ENCODE results near the gene TAMALIN.

The TAMALIN gene

DNA sequence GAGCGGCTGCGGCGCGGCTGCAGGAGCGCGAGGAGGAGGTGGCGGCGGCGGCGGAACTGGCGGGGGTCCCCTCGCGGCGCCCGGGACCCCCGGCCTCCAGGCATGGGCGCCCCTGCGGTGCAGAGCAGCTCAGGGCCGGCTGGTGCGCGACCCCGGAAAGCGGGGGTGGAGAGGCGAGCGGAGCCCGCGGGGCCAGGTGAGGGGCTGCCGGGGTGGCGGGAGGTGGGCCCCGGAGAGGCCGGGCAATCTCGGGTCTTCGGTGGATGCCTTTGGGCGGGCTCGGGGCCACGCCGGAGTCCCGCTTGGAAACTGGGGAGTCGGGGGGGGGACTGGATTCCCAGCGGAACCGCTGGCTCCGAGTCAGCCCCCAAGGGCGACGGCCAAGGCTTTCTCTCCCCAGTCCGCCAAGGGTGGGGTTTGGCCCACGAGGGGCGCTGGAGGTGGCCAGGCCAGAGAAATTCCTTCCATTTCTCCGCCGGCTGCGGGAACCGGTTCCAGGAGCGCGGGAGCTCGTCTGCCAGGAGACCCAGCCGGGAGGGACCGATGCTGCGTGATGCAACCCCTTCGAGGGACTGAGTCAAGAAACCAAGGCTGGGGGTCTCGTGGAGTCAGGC, 30.6 kb downstream of the TAMALIN start:
- peak; percentile 87 for DNase-seq (ENCODE audit: low spot score)

DNA sequence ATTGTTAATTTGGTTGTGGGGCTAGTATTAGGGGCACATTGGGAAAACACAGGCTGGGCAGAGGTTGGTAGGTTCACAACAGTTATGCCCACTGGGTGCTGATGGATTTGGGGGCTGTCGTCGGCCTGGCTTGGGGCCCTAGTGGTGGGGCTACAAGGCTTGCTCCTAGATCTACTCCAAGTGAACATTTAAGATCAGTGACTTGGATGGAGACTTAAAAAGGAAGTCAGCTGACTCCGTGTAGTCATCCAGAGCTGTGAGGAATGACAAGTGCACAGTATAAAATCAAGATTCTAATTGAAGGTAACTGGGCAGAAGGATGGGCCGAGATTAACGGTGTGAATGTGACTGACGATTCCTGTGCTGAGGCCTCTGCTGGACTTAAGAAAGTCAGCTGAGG, 31.7 kb downstream of the TAMALIN start:
- DNase-seq (ENCODE audit: low spot score) = no peak

DNA sequence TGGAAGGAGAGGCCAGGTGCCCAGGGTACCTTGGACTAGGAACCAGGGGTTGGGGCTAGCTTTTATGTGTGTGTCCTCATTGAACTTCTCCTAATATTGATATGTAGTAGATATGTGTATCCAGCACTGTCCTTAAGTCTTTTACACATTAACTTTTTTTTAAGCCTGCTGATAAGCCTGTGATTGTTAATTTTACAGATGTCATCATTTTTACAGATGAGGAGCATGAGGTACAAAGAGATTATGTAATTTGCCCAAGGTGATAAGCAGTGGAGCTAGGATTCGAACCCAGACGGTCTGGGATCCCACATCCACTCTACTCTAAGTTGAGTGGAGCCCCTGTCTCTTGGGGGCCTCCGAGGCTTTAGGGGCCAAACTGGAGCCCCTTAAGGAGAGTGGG, 34.3 kb downstream of the TAMALIN start:
- DNase-seq (ENCODE audit: low spot score) = no peak

DNA sequence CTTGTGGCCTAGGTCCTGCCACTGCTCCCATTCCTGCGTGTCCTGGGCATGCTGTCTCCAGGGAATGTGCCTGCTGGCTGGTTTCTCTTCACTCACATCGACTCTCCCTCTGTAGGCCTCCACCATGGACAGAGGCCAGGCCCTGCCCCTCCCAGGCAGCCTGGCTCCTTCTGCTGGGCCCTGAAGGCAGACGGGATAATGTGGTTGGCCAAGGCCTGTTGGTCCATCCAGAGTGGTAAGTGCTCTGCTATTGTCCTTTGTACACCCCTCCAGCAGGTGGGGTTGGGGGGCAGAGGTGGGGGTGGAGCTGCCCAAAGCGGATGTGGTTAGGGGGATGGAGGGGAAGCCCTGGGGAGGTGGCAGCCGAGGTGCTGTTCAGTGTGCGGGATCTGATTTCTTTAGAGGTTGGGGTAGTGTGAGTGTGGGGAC, 35.0 kb downstream of the TAMALIN start:
- no peak for DNase-seq (ENCODE audit: low spot score)

DNA sequence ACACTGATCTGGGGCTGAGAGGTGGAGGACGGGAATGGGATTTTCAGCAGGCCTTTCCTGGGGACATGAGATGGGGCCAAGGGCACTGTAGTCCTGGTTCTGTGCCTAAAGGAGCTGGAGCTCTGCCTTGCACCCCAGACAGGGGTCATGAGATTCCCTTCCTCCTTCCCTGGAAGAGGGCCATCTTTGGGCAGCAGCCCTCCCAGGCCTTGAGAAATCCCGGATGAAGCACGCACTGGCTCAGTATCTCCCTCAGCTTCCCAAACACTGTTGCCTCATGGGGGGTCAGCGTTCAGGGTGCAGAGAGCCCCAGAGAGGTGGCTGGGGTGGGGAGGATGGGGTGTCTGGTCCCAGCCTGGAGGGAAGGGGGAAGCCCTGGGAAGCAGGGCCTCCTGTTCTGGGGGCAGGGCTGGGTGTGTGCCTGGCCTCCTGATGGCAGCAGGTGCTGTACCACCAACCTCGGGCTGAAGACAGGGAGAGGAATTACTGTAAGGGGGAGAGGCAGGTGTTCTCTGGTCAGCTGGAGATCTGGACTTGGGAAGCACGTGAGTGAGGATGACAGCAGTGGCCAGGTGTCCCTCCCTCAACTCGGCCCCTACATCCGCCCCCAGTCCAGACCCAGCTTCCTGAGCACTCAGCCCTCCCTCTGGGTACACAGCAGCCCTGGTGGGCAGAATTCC, 36.1 kb downstream of the TAMALIN start:
- no peak for DNase-seq (ENCODE audit: low spot score)

DNA sequence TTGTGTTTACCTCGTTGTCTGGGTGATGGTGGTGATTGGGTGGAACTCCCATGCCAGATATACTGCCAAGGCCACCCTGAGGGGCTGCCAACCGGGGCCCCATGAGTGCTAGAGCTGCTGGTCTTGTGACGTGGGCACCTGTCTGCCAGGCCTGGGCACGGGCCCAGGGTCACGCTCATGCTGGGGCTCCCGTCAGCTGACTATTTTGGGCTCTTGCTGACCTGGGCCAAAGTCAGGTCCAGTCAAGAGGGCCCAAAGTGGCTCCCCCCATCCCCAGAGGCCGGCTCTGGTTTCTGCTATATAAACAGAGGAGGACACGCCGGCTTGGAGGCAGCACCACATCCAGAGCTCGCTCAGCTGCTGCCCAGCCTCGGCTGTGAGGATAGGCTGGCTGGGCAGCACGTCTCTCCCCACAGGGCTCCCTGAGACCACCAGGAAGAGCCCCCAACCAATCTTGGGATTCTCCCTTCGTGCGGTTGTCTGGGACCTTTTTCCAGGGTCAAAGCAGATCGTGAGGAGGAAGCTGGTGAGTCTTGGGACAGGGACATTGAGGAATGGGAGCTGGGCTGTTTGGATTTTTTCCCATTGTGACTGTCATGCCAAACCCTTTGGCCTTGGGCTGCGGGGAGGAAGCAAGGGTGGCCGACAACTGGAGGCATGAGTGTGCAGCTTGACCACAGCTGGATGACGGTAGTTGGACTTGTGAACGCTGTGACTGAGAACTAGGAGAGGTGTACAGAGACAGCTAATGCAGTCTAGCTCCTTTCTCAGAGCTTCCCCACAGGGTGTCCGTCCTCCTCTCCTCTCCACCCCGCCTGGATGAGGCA, 36.9 kb downstream of the TAMALIN start:
- no peak for DNase-seq (ENCODE audit: low spot score)

DNA sequence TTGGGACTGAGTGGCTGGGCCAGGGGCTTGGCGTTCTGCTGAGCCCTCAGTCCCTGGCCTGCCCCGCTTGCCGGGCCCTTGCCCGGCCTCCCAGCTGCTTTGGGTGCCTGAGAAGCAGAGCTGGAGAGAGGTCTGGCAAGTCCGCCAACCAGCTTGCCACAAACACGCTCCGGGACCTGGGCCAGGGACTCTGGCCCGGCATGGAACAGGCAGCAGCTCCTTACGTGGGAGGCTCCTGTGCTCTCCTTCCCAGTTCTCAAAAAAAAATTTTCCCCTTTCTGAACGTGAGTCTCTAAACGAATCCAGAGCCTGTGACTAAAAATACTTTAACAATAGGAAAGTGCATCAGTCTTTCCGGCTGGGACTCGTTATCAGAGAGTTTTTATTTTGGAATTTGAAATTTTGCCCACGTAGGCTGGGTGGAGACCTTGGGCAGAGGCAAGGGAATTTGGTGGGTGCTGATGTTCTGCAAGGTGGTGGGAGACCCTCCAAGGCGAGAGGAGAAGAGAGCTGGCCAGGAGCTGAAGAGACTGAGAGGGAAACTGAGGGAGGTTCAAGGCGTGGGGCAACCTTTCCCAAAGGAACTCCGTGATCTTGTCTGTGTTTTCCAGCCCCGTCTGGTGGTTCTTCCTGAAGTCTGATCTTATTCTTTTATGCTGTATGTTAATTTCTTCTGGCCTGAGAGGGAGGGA, 37.7 kb downstream of the TAMALIN start:
- no peak for DNase-seq (ENCODE audit: low spot score)

DNA sequence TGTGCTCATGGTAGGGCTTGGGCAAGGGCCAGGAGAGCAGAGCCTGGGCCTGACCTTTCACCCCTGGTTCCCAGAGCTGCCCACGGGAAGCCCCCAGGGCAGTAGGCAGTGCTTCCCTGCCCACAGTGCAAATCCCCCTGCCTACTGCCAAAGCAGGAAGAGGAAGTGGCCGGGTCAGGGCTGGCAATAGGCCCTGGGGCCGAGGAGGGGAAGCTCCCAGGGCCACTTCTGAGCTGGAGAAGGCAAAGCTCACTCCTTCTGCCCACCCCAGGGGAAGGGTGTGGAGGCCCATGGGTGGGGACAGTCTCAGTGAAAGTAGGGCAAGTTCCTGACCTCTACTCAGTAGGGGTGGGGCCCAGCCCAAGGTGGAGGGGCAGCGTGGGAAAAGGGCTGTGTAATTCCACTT, 39.1 kb downstream of the TAMALIN start:
- DNase-seq (ENCODE audit: low spot score) = no peak

DNA sequence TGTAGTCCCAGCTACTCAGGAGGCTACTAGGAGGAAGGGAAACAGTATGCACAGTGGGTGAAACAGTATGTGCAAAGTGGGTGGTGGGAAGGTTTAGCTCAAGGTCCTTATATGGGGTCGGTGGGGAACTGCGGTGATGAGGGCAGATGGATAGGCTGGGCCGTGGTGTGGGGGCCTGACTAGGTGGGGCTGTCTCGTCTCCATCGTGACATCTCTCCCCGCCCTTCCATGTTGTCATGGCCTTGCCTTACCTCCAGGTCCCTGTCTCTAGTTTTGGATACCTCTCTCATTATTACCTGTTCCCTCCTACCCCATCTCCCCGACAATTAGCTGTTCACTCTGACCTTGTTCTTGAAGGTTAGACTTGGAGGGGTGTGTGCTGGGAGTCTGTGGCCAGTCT, 40.1 kb downstream of the TAMALIN start:
- DNase-seq (ENCODE audit: low spot score) = no peak

DNA sequence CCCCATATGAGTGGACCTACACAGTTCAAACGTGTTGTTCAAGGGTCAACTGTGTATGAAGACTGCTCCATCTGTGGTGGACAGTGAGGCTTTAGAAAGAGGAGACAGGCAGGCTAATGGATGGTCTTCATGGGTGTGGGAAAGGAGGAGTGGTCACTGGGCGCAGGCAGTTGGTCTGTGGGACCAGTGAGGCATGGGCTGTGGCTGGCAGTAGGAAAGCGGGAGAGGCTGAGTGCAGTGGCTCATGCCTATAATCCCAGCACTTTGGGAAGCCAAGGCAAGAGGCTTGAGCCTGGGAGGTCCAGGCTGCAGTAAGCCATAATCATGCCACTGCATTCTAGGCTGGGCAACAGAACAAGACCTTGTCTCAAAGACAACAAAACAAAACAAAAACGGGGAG, 42.5 kb downstream of the TAMALIN start:
- DNase-seq (ENCODE audit: low spot score) = no peak

DNA sequence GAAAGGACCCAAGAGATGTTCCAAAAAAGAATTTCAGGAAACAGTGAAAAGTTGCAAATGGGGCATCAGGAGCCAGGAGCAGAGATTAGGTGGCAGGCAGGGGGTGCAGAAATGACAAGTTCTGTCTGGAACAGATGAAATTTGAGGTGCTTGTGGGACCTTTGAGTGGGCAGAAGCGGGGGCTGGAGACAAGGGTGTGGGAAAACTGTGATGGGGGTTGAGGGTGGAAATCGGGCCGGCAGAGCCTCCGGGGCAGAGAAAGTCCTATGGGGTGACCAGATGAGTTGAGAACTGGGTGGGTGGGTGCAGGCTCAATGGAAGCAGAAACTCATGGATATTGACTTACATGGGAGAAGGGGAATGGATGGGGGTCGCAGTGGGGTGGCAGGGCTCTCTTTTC, 42.9 kb downstream of the TAMALIN start:
- no peak for DNase-seq (ENCODE audit: low spot score)

DNA sequence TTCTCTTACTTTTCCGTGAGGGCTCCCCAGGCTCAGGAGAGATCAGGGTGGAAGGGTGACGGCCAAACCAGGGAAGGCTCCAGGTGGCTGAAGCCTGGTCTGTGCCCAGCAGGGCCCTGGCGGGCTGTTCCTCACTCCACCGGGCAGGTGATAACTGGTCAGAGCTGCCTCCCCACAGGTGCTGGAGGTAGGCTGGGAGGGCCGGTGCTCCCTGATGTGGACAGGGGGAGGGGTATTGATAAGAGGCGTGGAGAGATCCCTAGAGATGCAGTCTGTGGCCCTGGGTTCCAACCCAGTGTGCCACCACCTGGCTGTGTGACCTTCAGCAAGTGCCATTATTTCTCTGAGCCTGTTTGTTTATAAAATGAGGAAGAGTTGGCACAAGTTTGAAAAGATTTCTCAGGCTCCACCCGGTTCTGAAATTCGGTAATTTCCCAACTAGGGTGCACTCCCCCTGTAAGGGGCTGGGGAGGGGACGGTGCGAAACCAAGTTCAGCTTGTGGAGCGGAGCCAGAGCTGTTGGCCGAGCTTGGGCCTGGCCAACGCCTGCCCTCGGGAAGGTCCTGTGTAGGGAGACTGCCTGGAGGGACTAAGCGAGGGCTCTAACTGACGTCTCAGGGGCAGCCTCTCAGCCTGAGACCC, 43.5 kb downstream of the TAMALIN start:
- peak; percentile 50 for DNase-seq (ENCODE audit: low spot score)

DNA sequence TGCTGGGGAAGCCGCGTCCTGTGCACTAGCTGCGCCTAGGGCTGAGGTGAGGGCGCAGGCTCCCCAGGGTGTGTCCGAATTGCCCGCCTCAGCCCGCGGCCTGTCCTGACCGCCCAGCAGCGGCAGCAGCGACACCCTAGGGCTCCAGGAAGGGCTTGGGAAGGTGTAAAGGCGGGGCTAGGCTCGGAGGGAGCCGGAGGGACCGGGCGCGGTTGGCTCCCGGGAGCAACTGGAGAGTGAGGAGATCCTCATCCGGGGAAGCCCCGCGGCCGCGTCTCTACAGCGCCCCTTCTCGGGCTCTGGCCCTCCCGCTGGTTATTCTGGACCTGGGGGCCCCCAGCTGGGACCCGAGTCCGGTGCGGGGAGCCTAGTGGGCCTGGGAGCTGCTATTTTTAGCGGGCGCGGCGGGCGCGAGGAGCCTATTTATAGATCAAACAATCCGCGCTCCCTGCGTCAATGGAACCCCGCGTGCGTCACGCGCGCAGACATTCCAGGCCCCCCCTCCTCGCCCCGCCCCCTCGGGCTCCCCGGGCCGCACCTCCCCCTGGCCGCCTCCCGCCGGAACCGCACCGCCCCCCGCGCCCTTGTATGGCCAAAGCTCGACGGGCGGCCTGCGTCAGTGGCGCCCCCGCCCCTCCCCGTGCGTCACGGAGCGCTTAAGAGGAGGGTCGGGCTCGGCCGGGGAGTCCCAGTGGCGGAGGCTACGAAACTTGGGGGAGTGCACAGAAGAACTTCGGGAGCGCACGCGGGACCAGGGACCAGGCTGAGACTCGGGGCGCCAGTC, 44.2 kb downstream of the TAMALIN start, which contains the start of gene NR4A1:
Gene NR4A1 (plus strand): TSS at position 685 of the 784 bp plus-strand sequence. CDS start 2,887 bp downstream, outside the sequence.
- DNase-seq (ENCODE audit: low spot score) = peak; percentile 96

DNA sequence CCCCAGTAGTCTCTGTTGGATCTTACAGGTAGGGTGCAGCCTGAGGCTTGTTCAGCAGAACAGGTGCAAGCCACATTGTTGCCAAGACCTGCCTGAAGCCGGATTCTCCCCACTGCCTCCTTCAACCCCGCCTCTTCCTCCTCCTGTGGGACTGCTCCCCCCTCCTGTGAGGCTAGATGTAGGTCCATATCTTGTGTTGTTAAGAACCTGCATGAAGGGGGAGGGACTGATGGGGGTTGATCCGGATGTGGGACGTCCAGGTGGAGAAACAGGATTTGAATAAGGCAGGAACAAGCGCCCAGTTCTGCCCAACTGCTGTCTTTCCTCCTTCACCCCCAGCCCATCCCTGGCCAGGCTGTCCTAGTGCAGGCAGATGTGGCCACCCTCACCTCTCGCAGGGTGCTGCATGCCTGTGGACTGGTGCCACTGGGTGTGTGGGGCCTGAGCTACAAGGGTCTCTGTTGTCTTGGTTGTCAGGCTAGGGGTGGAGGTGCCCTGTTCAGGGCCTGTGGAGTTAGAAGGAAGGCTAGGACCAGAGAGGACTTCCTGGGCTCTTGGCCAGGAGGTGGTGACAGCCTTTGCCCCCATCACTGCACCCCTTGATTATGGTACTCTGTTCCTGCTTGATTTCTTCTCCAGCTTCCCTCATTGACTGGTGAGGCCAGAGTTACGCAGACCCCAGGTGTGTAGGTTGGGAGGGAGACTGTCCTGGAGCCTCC, 45.9 kb downstream of the TAMALIN start:
- no peak for DNase-seq (ENCODE audit: low spot score)

DNA sequence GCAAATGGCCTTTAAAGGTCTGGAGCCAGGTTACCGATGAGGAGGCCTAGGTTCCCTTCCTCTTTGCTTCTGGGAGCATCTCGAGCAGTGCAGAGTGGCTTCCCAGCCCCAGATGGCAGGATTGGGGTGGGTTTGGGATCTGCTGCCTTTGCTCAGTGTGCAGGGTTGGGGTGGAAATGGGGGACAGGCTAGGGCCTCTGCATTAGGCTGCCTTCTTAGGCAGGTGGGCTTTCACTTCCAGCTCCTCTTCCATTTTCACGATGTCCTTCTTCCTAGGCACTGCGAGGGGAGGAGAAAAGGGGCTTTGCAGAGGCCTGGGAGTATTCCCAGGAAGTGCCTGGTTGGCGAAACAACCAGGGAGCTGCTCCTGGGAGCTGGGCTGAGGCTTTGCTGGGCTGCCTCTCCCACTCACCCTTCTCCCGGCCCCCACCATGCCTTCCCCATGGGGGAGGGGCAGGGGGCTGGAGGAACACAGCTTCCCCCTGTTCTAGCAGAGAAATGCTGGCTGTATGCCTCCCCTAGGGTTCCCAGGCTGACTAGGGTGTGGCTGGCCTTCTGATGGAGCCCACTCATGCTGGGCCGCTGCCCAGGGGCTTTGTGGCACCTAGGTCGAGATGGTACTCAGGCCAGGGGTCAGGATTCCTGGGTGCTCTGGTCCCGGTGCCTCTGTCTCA, 46.9 kb downstream of the TAMALIN start:
- no peak for DNase-seq (ENCODE audit: low spot score)

DNA sequence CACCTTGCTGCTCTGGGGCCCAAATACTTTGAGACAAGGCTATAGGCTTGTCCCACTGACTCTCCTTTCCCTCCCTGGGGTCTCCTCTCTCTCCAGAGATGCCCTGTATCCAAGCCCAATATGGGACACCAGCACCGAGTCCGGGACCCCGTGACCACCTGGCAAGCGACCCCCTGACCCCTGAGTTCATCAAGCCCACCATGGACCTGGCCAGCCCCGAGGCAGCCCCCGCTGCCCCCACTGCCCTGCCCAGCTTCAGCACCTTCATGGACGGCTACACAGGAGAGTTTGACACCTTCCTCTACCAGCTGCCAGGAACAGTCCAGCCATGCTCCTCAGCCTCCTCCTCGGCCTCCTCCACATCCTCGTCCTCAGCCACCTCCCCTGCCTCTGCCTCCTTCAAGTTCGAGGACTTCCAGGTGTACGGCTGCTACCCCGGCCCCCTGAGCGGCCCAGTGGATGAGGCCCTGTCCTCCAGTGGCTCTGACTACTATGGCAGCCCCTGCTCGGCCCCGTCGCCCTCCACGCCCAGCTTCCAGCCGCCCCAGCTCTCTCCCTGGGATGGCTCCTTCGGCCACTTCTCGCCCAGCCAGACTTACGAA, 47.6 kb downstream of the TAMALIN start:
- no peak for DNase-seq (ENCODE audit: low spot score)

DNA sequence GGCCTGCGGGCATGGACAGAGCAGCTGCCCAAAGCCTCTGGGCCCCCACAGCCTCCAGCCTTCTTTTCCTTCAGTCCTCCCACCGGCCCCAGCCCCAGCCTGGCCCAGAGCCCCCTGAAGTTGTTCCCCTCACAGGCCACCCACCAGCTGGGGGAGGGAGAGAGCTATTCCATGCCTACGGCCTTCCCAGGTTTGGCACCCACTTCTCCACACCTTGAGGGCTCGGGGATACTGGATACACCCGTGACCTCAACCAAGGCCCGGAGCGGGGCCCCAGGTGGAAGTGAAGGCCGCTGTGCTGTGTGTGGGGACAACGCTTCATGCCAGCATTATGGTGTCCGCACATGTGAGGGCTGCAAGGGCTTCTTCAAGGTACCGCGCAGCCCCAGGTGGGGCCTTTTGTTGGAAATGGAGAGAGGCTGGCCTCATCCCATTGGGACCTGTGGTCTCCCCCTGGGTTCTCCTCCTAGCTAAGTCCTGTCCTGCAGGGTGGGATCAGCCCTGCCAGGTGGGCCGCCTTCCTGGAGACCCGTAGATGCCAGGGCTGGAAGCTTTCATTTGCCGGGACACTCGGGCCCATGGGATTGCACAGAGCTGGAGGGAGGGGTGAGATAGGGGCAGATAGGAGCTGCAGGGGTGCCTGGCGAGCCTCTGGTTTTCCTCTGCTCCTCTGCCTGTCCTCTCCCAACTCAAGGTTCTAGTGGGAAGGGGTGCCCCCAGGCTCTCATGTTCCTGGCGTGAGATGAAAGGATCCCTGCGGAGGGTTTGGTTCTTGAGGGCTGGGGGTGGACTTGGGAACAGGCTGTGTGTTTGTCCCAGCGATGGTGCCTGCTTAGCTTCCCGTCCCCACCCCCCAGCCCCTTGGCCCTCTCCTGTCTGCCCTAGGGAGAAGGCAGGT, 48.3 kb downstream of the TAMALIN start:
- no peak for DNase-seq (ENCODE audit: low spot score)
